Hindlimb muscle (tissue), 1 donor: Measurements from ENCODE around the gene CASP6. TPM values are rescaled to one million over a fixed set of nuclear protein-coding genes. Genes with fewer than 3 reads are reported as not detected.

Source experiments
- DNase-seq: peaks from one replicate; pipeline ENCODE4 v3.0.0-alpha.2; 2013
- polyA plus RNA-seq: library from polyadenylated mRNA; unstranded; fragments of 120-200 nt; gene quantifications from one replicate; pipeline ENCODE4 v1.2.1, GENCODE V29; 2013; ENCODE audit not compliant: insufficient read length

CASP6 gene
- polyA plus RNA-seq, 1 donor = 16.3 TPM

DNA sequence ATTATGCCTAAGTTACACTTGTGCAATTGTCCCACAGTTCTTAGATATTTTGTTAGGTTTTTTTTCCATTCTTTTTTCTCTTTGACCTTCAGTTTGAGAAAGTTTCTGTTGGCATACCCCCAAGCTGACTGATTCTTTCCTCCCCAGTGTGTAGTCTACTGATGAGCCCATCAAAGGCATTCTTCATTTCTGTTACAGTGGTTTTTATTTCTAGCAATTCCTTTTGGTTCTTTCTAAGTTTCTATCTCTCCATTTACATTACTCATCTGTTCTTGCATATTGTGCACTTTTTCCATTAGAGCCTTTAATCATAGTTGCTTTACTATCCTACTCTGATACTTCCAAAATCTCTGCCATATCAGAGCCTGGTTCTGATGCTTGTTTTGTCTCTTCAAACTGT lies 31.9 kb downstream of the CASP6 start:
- no peak for DNase-seq

- DNase-seq = no peak
Observed at GRCh38 chr4:109665783-109666485, 37.3 kb downstream of the CASP6 start.

GRCh38 chr4:109662771-109663170 lies 40.5 kb downstream of the CASP6 start:
- DNase-seq = no peak

GRCh38 chr4:109662116-109662515 lies 41.1 kb downstream of the CASP6 start:
- DNase-seq = no peak

GRCh38 chr4:109658871-109659410 lies 44.3 kb downstream of the CASP6 start:
- DNase-seq = no peak

DNA sequence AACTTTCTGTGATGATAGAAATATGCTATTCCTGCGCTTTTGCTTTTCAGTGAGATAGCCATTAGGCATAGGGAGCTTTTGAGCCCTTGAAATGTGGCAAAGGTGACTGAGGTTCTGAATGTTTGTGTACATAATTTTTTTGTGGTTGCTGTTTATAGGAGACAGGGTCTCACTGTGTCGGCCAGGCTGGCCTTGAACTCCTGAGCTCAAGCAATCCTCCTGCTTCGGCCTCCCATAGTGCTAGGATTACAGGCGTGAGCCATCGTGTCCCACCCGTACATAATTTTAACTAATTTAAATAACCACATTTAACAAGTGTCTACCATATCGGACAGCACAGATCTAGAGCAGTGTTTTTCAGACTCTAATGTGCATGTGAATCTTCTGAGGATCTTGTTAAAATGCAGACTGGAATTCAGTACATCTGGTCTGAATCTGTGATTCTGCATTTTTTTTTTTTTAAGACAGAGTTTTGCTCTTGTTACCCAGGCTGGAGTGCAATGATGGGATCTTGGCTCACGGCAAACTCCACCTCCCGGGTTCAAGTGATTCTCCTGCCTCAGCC lies 45.3 kb downstream of the CASP6 start:
- no peak for DNase-seq

GRCh38 chr4:109655396-109655795 lies 47.8 kb downstream of the CASP6 start:
- no peak for DNase-seq

- no peak for DNase-seq
Observed at GRCh38 chr4:109649872-109650271, 53.4 kb downstream of the CASP6 start.

DNA sequence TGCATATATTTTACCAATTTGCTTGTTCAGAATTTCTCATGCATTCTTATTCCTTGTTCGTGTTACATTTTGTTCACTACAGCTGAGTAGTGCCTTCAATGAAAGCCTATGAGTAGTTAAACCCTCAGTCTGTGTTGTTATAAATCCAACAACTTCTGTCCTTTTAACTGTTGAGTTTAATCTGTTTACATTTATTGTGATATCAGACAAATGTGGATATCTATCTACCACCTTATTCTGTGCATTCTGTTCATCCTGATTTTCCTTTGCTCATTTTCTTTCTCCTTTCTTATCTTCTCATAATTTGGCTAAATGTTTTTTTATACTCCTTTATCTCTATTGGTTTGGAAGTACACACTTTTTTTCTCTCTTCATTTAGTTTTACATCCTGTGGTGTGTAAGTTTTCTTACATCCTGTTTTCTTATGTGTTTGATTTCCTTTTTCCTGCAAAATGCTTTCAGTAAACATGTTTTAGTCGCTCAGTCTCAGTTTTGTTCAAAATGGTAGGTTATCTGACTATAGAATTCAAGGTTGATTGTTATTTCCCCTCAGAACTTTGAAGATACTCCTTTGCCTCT lies 54.2 kb downstream of the CASP6 start:
- no peak for DNase-seq

GRCh38 chr4:109648266-109648996 lies 54.8 kb downstream of the CASP6 start:
- DNase-seq = no peak

GRCh38 chr4:109645874-109646710 lies 57.2 kb downstream of the CASP6 start:
- no peak for DNase-seq

DNA sequence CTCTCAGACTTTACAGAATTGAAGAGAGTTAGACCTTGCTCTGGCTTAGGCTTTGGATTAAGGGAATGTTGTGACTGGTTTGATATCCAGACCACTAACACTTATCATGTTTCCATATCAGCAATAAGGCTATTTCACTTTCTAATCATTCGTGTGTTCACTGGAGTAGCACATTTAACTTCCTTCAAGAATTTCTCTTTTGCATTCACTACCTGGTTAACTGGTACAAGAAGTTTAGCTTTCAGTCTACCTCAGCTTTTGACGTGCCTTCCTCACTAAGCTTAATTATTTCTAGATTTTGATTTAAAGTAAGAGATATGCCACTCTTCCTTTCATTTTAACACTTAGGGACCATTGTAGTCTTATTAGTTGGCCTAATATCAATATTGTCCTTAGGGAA lies 62.6 kb downstream of the CASP6 start:
- no peak for DNase-seq

Other genes starting within 250 kb of the CASP6 start
- 12.6 TPM for gene MCUB, start 143.2 kb downstream of the CASP6 start, polyA plus RNA-seq
- 14.8 TPM for gene PLA2G12A, start 26.6 kb upstream of the CASP6 start, polyA plus RNA-seq
- gene CFI, start 98.6 kb upstream of the CASP6 start, polyA plus RNA-seq = 7.3 TPM
- 26.2 TPM for gene GAR1, start 112.3 kb upstream of the CASP6 start, polyA plus RNA-seq
- gene RRH, start 124.5 kb upstream of the CASP6 start, polyA plus RNA-seq = 0.53 TPM
- 0.46 TPM for gene LRIT3, start 144.7 kb upstream of the CASP6 start, polyA plus RNA-seq
- gene EGF, start 209.4 kb upstream of the CASP6 start, polyA plus RNA-seq = 16.4 TPM